GM12878 (cell line): ENCODE results near the gene ANGPTL4. TPM values are rescaled to one million over a fixed set of nuclear protein-coding genes. Genes with fewer than 3 reads are reported as not detected.

Experiments
- ATAC-seq: fragments of 200-7000 bp; cut with Tn5 transposase; 3 replicates; pipeline ENCODE4 v1.9.1; 2020; ENCODE audit warnings: mild to moderate bottlenecking, moderate library complexity
- BruUV-seq: library from RNA; stranded (reverse); fragments of 400-500 nt; replicated peaks from 2 replicates; lab custom pipeline; 2021; lab: Mats Ljungman, UMichigan
- CTCF ChIA-PET: fragments of 300-600 bp; sonication (Branson Sonifier 250); formaldehyde crosslinking; extraction: SDS; loops from one replicate; lab custom pipeline; 2021; ENCODE audit warnings: inconsistent platforms; lab: Yijun Ruan, JAX
- POLR2A ChIA-PET: fragments of 350-600 bp; formaldehyde crosslinking; extraction: SDS; loops from one replicate; lab custom pipeline; 2021; ENCODE audit warnings: inconsistent platforms; lab: Charles Lee
- RAD21 ChIA-PET: fragments of 300-600 bp; sonication (Branson Sonifier 250); formaldehyde crosslinking; loops from one replicate; lab custom pipeline; 2023; ENCODE audit warnings: antibody characterized with exemption; ENCODE audit not compliant: unreplicated experiment; lab: Charles Lee
- SMC1A ChIA-PET: fragments of 300-600 bp; sonication (Branson Sonifier 250); formaldehyde crosslinking; loops from one replicate; lab custom pipeline; 2023; ENCODE audit not compliant: unreplicated experiment, uncharacterized antibody; lab: Charles Lee
- DNase-seq: peaks from one replicate; pipeline ENCODE4 v3.0.0-alpha.2; 2011; ENCODE audit warnings: low read depth, low spot score
- FAIRE-seq: peaks from 3 replicates; lab custom pipeline; 2011; peaks lifted over from hg19 to GRCh38; lab: Jason Lieb, UNC
- H2AFZ ChIP-seq: 2 replicates; pipeline ENCODE4 v1.6.0; 2011; ENCODE audit warnings: low read depth, low read length, control low read depth; ENCODE audit not compliant: control insufficient read depth
- H3K27ac ChIP-seq: 2 replicates; pipeline ENCODE4 v1.5.1; 2011; ENCODE audit warnings: control low read depth; ENCODE audit not compliant: control insufficient read depth, insufficient read depth
- H3K27me3 ChIP-seq, 2 experiments: replicated peaks in 1 of 2; 2 replicates each; pipeline versions ENCODE4 v1.6.0 to v1.6.1; 2011; ENCODE audit warnings: low read length in 1 of 2; ENCODE audit not compliant: control insufficient read depth in 2 of 2, insufficient read depth in 2 of 2
- H3K36me3 ChIP-seq, 2 experiments: 2 replicates each; pipeline ENCODE4 v1.5.1; 2011; ENCODE audit warnings: low read length in 1 of 2; ENCODE audit not compliant: control insufficient read depth in 2 of 2, insufficient read depth in 2 of 2
- H3K4me1 ChIP-seq: 2 replicates; pipeline ENCODE4 v1.6.1; 2011; ENCODE audit warnings: mild to moderate bottlenecking, low read length, moderate library complexity, mixed read lengths; ENCODE audit not compliant: control insufficient read depth, insufficient read depth
- H3K4me2 ChIP-seq: 2 replicates; pipeline ENCODE4 v1.6.0; 2011; ENCODE audit warnings: control low read depth; ENCODE audit not compliant: control insufficient read depth, insufficient read depth
- H3K4me3 ChIP-seq: fragments of 200-600 bp; sonication (generic); 2 replicates; pipeline ENCODE4 v1.5.1; 2016
- H3K79me2 ChIP-seq: 2 replicates; pipeline ENCODE4 v1.6.0; 2011; ENCODE audit warnings: low read length; ENCODE audit not compliant: control insufficient read depth, insufficient read depth
- H3K9ac ChIP-seq: 2 replicates; pipeline ENCODE4 v1.8.0; 2011; ENCODE audit warnings: low read length, control low read depth, mixed read lengths; ENCODE audit not compliant: control insufficient read depth, insufficient read depth
- H3K9me3 ChIP-seq: replicated peaks from 3 replicates; pipeline ENCODE4 v1.5.1; 2011; ENCODE audit warnings: mild to moderate bottlenecking, low read length; ENCODE audit not compliant: control insufficient read depth, insufficient read depth
- H4K20me1 ChIP-seq: 2 replicates; pipeline ENCODE4 v1.6.0; 2011; ENCODE audit not compliant: control insufficient read depth, insufficient read depth
- ASH2L ChIP-seq: fragments of 300-600, 200-600 bp; sonication (generic); IDR thresholded peaks from 2 replicates; pipeline ENCODE4 v1.6.1; 2017; ENCODE audit warnings: low read depth, mild to moderate bottlenecking, borderline replicate concordance
- BRCA1 ChIP-seq: IDR thresholded peaks from 2 replicates; pipeline ENCODE4 v1.6.1; 2011; ENCODE audit warnings: low read depth, low read length, improper control_type of control experiment
- HDGF ChIP-seq: fragments of 450-650 bp; IDR thresholded peaks from 2 replicates; pipeline ENCODE4 v1.6.1; 2016; ENCODE audit warnings: antibody characterized with exemption
- MTA3 ChIP-seq: IDR thresholded peaks from 2 replicates; pipeline ENCODE4 v1.6.1; 2012; ENCODE audit warnings: low read length, inconsistent platforms, borderline replicate concordance
- MYC ChIP-seq: IDR thresholded peaks from 2 replicates; pipeline ENCODE4 v1.6.1; 2011; ENCODE audit warnings: mild to moderate bottlenecking, low read length, moderate library complexity, inconsistent platforms; ENCODE audit not compliant: insufficient read depth, insufficient replicate concordance, insufficient read length, severe bottlenecking
- RBBP5 ChIP-seq: fragments of 200-600 bp; sonication (generic); conservative IDR thresholded peaks from 2 replicates; pipeline ENCODE4 v1.6.1; 2016
- WGBS: methylation state at CpG from one replicate; pipeline ENCODE4 v1.1.6; 2016; ENCODE audit warnings: low lambda C conversion rate; ENCODE audit not compliant: insufficient replicate concordance, insufficient coverage; ENCODE audit errors: missing lambda C conversion rate; 5-methylcytosine and 5-hydroxymethylcytosine counted together
- in situ Hi-C: fragments of 300-500 bp; cut with MboI; formaldehyde crosslinking; loops from 9 replicates; pipeline ENCODE4 v1.14.3; 2018; ENCODE audit warnings: mixed read lengths
- intact Hi-C: fragments of 100-400 bp; cut with micrococcal nuclease; formaldehyde crosslinking; loops from one replicate; pipeline ENCODE4 v1.14.2; 2022; ENCODE audit not compliant: unreplicated experiment
- polyA plus RNA-seq, 11 experiments: library from polyadenylated mRNA; depleted of rRNA in 4 of 11; unstranded in 6 of 11; stranded (reverse) in 5 of 11; fragments of >200 nt; fragmentation: Nextera tagmentation in 4 of 11; fragmentation: Illumina TruSeq in 1 of 11; extraction: Ambion mirVana in 4 of 11; extraction: Trizol in 1 of 11; gene quantifications; 1 replicate in 1 of 11; 2 replicates in 10 of 11; pipeline versions ENCODE4 v1.2.1 to v1.2.3, GENCODE V29; 2011 to 2016; ENCODE audit warnings: inconsistent platforms in 2 of 11, missing spikeins in 2 of 11, low read depth in 1 of 11
- total RNA-seq, 4 experiments: library from RNA; depleted of rRNA in 3 of 4; stranded (reverse); fragments of >200 nt in 3 of 4; fragmentation: Illumina TruSeq in 1 of 4; extraction: Trizol in 1 of 4; gene quantifications; 2 replicates each; pipeline versions ENCODE4 v1.2.1 to v1.2.3, GENCODE V29; 2013 to 2021
- TF ChIP-seq, protein P1 (sequence below): fragments of 450-650 bp; IDR thresholded peaks from 2 replicates; pipeline ENCODE4 v1.6.1; 2018; ENCODE audit warnings: borderline replicate concordance, mild to moderate bottlenecking; ENCODE audit not compliant: partially characterized antibody

Gene ANGPTL4
- total and polyA plus RNA-seq, 10 of the 15 experiments (the other 5 are each of a cell fraction or from before 2014, with no cell fraction given) = 0.45 TPM; not detected in 9

DNA sequence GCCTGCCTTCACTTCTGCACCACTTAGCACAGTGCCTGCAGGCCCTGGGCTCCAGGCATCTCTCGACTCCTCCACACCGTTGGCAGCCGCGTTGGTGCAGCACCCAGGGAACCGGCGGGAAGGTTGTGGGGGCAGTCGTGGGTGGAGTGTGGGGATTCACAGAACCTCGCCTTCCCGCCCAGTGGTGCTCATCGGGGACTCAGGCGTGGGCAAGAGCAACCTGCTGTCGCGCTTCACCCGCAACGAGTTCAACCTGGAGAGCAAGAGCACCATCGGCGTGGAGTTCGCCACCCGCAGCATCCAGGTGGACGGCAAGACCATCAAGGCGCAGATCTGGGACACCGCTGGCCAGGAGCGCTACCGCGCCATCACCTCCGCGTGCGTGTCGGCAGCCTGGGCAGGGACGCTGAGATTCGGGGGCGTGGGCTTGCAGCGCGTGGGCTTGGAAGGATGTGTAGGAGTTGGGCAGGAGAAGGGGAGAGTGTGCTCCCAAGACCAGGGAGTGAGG lies 35.8 kb downstream of the ANGPTL4 start:
- ChIA-PET SMC1A (no interaction called here), RAD21 (no interaction called here), CTCF (interaction anchor here (3.0 kb wide), 1 partner anchor 46 kb away, joined by 18 read pairs; no protein-coding TSS in a partner anchor), POLR2A (interaction anchor here (0.5 to 1.0 kb wide), 3 partner anchors 9 to 11 kb away, joined by 4 to 5 read pairs (median 4); partner anchors contain the start of gene RAB11B)
- Histone ChIP-seq H4K20me1 (no peaks in the 10 kb centered on the region; the same call in 1 of the 2 replicates), H3K36me3 (peaks cover 3 to 27% of the 10 kb centered on the region in 2 experiments; a peak in 3 of 4 replicates), H2AFZ (no peak overlapping the region), H3K27ac (no peak overlapping the region), H3K79me2 (peaks cover 15% of the 10 kb centered on the region), H3K9ac (no peak overlapping the region), H3K4me3 (no peak overlapping the region), H3K4me2 (no peak overlapping the region), H3K27me3 (no peaks in the 10 kb centered on the region), H3K9me3 (no peaks in the 10 kb centered on the region), H3K4me1 (peaks cover 5% of the 10 kb centered on the region; the same call in 1 of the 2 replicates)
- no TSS peak for BruUV-seq
- DNase-seq = no peak
- WGBS = 76% methylated on average over 34 of the region's 34 CpGs
- FAIRE-seq = no peak
- ATAC-seq = no peak
- in situ Hi-C loops (no loop called here), intact Hi-C loops (loop anchor here (5.0 kb wide), 1 partner anchor 132 kb away; no protein-coding TSS in a partner anchor)
- no peak for TF ChIP-seq ASH2L
- TF ChIP-seq, protein P1, sequence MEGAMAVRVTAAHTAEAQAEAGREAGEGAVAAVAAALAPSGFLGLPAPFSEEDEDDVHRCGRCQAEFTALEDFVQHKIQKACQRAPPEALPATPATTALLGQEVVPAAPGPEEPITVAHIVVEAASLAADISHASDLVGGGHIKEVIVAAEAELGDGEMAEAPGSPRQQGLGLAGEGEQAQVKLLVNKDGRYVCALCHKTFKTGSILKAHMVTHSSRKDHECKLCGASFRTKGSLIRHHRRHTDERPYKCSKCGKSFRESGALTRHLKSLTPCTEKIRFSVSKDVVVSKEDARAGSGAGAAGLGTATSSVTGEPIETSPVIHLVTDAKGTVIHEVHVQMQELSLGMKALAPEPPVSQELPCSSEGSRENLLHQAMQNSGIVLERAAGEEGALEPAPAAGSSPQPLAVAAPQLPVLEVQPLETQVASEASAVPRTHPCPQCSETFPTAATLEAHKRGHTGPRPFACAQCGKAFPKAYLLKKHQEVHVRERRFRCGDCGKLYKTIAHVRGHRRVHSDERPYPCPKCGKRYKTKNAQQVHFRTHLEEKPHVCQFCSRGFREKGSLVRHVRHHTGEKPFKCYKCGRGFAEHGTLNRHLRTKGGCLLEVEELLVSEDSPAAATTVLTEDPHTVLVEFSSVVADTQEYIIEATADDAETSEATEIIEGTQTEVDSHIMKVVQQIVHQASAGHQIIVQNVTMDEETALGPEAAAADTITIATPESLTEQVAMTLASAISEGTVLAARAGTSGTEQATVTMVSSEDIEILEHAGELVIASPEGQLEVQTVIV = no peak
- no peak for TF ChIP-seq HDGF
- TF ChIP-seq RBBP5 = no peak
- no peak for TF ChIP-seq MYC
- no peak for TF ChIP-seq BRCA1
- no peak for TF ChIP-seq MTA3
